Measurements from ENCODE around the gene WASHC4. TPM values are rescaled to one million over a fixed set of nuclear protein-coding genes. Genes with fewer than 3 reads are reported as not detected.

The WASHC4 gene
- total RNA-seq (2013; cell fraction: nucleolus; rRNA removed), result 285 and 299 TPM in 2 replicates
- total RNA-seq (2014; rRNA removed), result 41.3 and 43.9 TPM in 2 replicates
- total RNA-seq (2014; rRNA removed; fragmentation: Illumina TruSeq; extraction: Trizol), result 46.2 and 50.3 TPM in 2 replicates
- total RNA-seq (2021), result 29.4 and 31.1 TPM in 2 replicates
- 7.5 TPM for polyA plus RNA-seq (2011; ENCODE audit: low read depth)
- polyA plus RNA-seq (2011; rRNA removed), result 50.6 and 88.5 TPM in 2 replicates
- polyA plus RNA-seq (2011; cell fraction: cytosol; rRNA removed), result 11.0 and 12.5 TPM in 2 replicates
- 38.3 and 41.5 TPM in 2 replicates for polyA plus RNA-seq (2011; cell fraction: nucleus; rRNA removed)
- polyA plus RNA-seq (2012), result 13.4 and 18.8 TPM in 2 replicates
- 33.5 and 41.1 TPM in 2 replicates for polyA plus RNA-seq (2014; fragmentation: Illumina TruSeq; extraction: Trizol)
- 10 to 100 TPM; 16.0 to 18.4 TPM for polyA plus RNA-seq (2014; fragmentation: Nextera tagmentation; extraction: Ambion mirVana)
- polyA plus RNA-seq (2014; rRNA removed), result 15.6 and 30.7 TPM in 2 replicates
- 10 to 100 TPM; 34.4 to 40.5 TPM for polyA plus RNA-seq (2016; fragmentation: Nextera tagmentation; extraction: Ambion mirVana)
- polyA minus RNA-seq (2011; rRNA and poly(A)+ RNA removed), result 46.2 and 65.4 TPM in 2 replicates
- 24.9 and 26.6 TPM in 2 replicates for polyA minus RNA-seq (2011; cell fraction: cytosol; rRNA and poly(A)+ RNA removed)
- 74.0 and 95.5 TPM in 2 replicates for polyA minus RNA-seq (2011; cell fraction: nucleus; rRNA and poly(A)+ RNA removed)
- Bru-seq, nascent RNA, result percentile 95 among the genes with signal in this experiment
- BruChase-seq, experiment 1, labeled RNA remaining after a 6-hour chase, result percentile 94 among the genes with signal in this experiment
- BruChase-seq, experiment 2, labeled RNA remaining after a 2-hour chase, result percentile 96 among the genes with signal in this experiment
- long read RNA-seq, experiment 1, partial matches to known transcripts, result 18 of 19 reads
- long read RNA-seq, experiment 1, other reads (novel, unspliced or antisense), result 1 of 19 reads
- long read RNA-seq, experiment 2, partial matches to known transcripts, result 119 of 143 reads
- long read RNA-seq, experiment 2, other reads (novel, unspliced or antisense), result 23 of 143 reads

- ATAC-seq (peak; percentile 94), DNase-seq (ENCODE audit: low read depth, low spot score) (peak; percentile 68), FAIRE-seq (peak; percentile 90)
- in situ Hi-C loops (cut with MboI) (no loop called here), intact Hi-C loops (cut with micrococcal nuclease; ENCODE audit: unreplicated experiment) (loop anchor here (10.0 kb wide), 1 partner anchor 643 kb away; no protein-coding TSS in a partner anchor)
- WGBS (ENCODE audit: insufficient coverage, insufficient replicate concordance, low lambda C conversion rate, missing lambda C conversion rate), result 2% methylated on average over 79 of the region's 85 CpGs
- ChIA-PET POLR2A (interaction anchor here (0.6 to 1.3 kb wide), 4 partner anchors 8 to 820 kb away, joined by 3 to 4 read pairs (median 3); no protein-coding TSS in a partner anchor), SMC1A (ENCODE audit: uncharacterized antibody, unreplicated experiment) (no interaction called here), CTCF (interaction anchor here (0.6 to 1.0 kb wide), 2 partner anchors 10 to 481 kb away, joined by 3 read pairs; no protein-coding TSS in a partner anchor), RAD21 (ENCODE audit: unreplicated experiment) (interaction anchor here (0.6 to 1.1 kb wide), 2 partner anchors 35 to 1251 kb away, joined by 3 read pairs; no protein-coding TSS in a partner anchor)
- peaks cover 4% of the 10 kb centered on the region; the same call in 2 of the 3 replicates for H3K9me3 ChIP-seq (replicated peaks; ENCODE audit: control insufficient read depth, insufficient read depth, low read length)
- peak within 1 kb of the TSS; percentile 93 for H3K4me2 ChIP-seq (ENCODE audit: control insufficient read depth, insufficient read depth)
- H3K36me3 ChIP-seq (ENCODE audit: control insufficient read depth in 2 of 2, insufficient read depth in 2 of 2, low read length in 1 of 2), result peaks cover 0 to 4% of the 10 kb centered on the region in 2 experiments; a peak in 1 of 4 replicates
- H3K4me3 ChIP-seq, result peak within 1 kb of the TSS; percentile 88
- peaks cover 52% of the 10 kb centered on the region for H3K79me2 ChIP-seq (ENCODE audit: control insufficient read depth, insufficient read depth, low read length)
- no TSS peak for BruUV-seq (replicated peaks)
- peak within 1 kb of the TSS; percentile 85 for H3K9ac ChIP-seq (ENCODE audit: control insufficient read depth, insufficient read depth, low read length)
- H3K4me1 ChIP-seq (ENCODE audit: control insufficient read depth, insufficient read depth, low read length), result peaks cover 4% of the 10 kb centered on the region; the same call in 1 of the 2 replicates
- no peaks in the 10 kb centered on the region for H3K27me3 ChIP-seq (replicated peaks in 1 of 2; ENCODE audit: control insufficient read depth in 2 of 2, insufficient read depth in 2 of 2, low read length in 1 of 2)
- H3K27ac ChIP-seq (ENCODE audit: control insufficient read depth, insufficient read depth), result peak within 1 kb of the TSS; percentile 88
- H4K20me1 ChIP-seq (ENCODE audit: control insufficient read depth, insufficient read depth), result no peaks in the 10 kb centered on the region
- peak within 1 kb of the TSS; percentile 97 for H2AFZ ChIP-seq (ENCODE audit: control insufficient read depth, low read depth, low read length)
- no peak for TF ChIP-seq RELB (IDR thresholded peaks at IDR 0.05; ENCODE audit: low read depth)
- peak; percentile 82 for TF ChIP-seq CREM (IDR thresholded peaks at IDR 0.05; ENCODE audit: low read depth)
- TF ChIP-seq ZBTB33 (IDR thresholded peaks at IDR 0.05), result no peak
- peak; percentile 58; the same call in 1 of the 2 replicates for TF ChIP-seq CBFB (IDR thresholded peaks at IDR 0.05; ENCODE audit: low read depth)
- no peak for TF ChIP-seq SUZ12 (IDR thresholded peaks at IDR 0.05; ENCODE audit: unreplicated experiment)
- TF ChIP-seq CHD4 (IDR thresholded peaks at IDR 0.05), result no peak
- no peak for TF ChIP-seq CEBPB (IDR thresholded peaks at IDR 0.05; ENCODE audit: borderline replicate concordance in 1 of 2, low read depth in 2 of 2, low read length in 2 of 2)
- TF ChIP-seq MEF2A (IDR thresholded peaks at IDR 0.05; ENCODE audit: insufficient read depth, low read depth, low read length), result no peak
- TF ChIP-seq FOS (IDR thresholded peaks at IDR 0.05; ENCODE audit: borderline replicate concordance, extremely low read depth, insufficient read length), result no peak
- TF ChIP-seq NRF1 (conservative IDR thresholded peaks at IDR 0.05; ENCODE audit: low read depth, low read length), result no peak
- TF ChIP-seq ETV6 (conservative IDR thresholded peaks at IDR 0.05 in 1 of 2, IDR thresholded peaks at IDR 0.05 in 1 of 2; ENCODE audit: borderline replicate concordance in 1 of 2, low read depth in 1 of 2), result peak in 1 of 2 experiments; percentile 83; a peak in 2 of 4 replicates
- TF ChIP-seq SPI1 (IDR thresholded peaks at IDR 0.05; ENCODE audit: borderline replicate concordance, insufficient read depth, low read depth, low read length), result peak; percentile 60; the same call in 1 of the 2 replicates
- no peak for TF ChIP-seq CHD1 (IDR thresholded peaks at IDR 0.05; ENCODE audit: low read depth, low read length)
- no peak for TF ChIP-seq ZNF384 (IDR thresholded peaks at IDR 0.05; ENCODE audit: borderline replicate concordance, low read depth, low read length)
These were observed at the start of gene WASHC4 for GRCh38 chr12:105107494-105108371. Gene WASHC4 (plus strand): TSS chr12:105107731. CDS start chr12:105107801, 70 bp downstream.
